NT2/D1 (cell line): ENCODE results near the gene SLC22A16.

Source experiments
- SUZ12 ChIP-seq: IDR thresholded peaks from 2 replicates; pipeline ENCODE4 v1.6.1; 2011; ENCODE audit not compliant: insufficient read length, insufficient read depth; ENCODE audit errors: extremely low read depth
- YY1 ChIP-seq: IDR thresholded peaks from 2 replicates; pipeline ENCODE4 v1.6.1; 2011; ENCODE audit not compliant: insufficient read length, insufficient read depth
- ZNF274 ChIP-seq: IDR thresholded peaks from 2 replicates; pipeline ENCODE4 v1.6.1; 2011; ENCODE audit warnings: mild to moderate bottlenecking, low read depth, low read length

GRCh38 chr6:110419028-110419739, 57.2 kb downstream of the SLC22A16 start:
- TF ChIP-seq ZNF274 (no peak), SUZ12 (no peak), YY1 (no peak)
